OCI-LY3 (cell line): ENCODE data around the gene SUN5.

Experiments used
- H2AFZ ChIP-seq: fragments of 200-600, 300-600 bp; shearing (Covaris generic); 2 replicates; pipeline ENCODE4 v1.6.0; 2014; ENCODE audit warnings: antibody characterized with exemption, low read depth, low read length
- H3K27ac ChIP-seq: fragments of 200-600, 300-600 bp; sonication (generic); 2 replicates; pipeline ENCODE4 v1.5.1; 2014; ENCODE audit warnings: mild to moderate bottlenecking, low read length, moderate library complexity, mixed read lengths
- H3K27me3 ChIP-seq: fragments of 200-600, 300-600 bp; sonication (generic); 2 replicates; pipeline ENCODE4 v1.6.1; 2014; ENCODE audit warnings: low read depth, low read length, mixed read lengths
- H3K36me3 ChIP-seq: fragments of 200-600, 300-600 bp; sonication (generic); replicated peaks from 2 replicates; pipeline ENCODE3; 2014; ENCODE audit warnings: low read depth, low read length, mixed read lengths
- H3K4me1 ChIP-seq: fragments of 300-600, 200-600 bp; sonication (generic); 2 replicates; pipeline ENCODE4 v1.6.1; 2014; ENCODE audit warnings: low read length, mixed read lengths
- H3K4me2 ChIP-seq: fragments of 200-600, 300-600 bp; sonication (generic); 2 replicates; pipeline ENCODE4 v1.6.1; 2014; ENCODE audit warnings: low read length, mixed read lengths
- H3K4me3 ChIP-seq: fragments of 300-600, 200-600 bp; sonication (generic); 2 replicates; pipeline ENCODE4 v1.5.1; 2014; ENCODE audit warnings: antibody characterized with exemption, mild to moderate bottlenecking, low read length, moderate library complexity
- H3K79me2 ChIP-seq: fragments of 300-600, 200-600 bp; shearing (Covaris generic); 2 replicates; pipeline ENCODE4 v1.6.1; 2014; ENCODE audit warnings: mild to moderate bottlenecking, low read length, mixed read lengths
- H3K9ac ChIP-seq: fragments of 300-600, 200-600 bp; shearing (Covaris generic); 2 replicates; pipeline ENCODE4 v1.6.0; 2014; ENCODE audit warnings: mild to moderate bottlenecking, low read length, moderate library complexity
- H3K9me3 ChIP-seq: fragments of 200-600, 300-600 bp; shearing (Covaris generic); 2 replicates; pipeline ENCODE4 v1.6.1; 2014; ENCODE audit warnings: low read length, mixed read lengths; ENCODE audit not compliant: insufficient read depth
- H4K20me1 ChIP-seq: fragments of 200-600, 300-600 bp; sonication (generic); 2 replicates; pipeline ENCODE4 v1.6.1; 2016; ENCODE audit warnings: low read length, mixed read lengths; ENCODE audit not compliant: insufficient read depth
- CTCF ChIP-seq: fragments of 200-600, 300-600 bp; sonication (generic); IDR thresholded peaks from 2 replicates; pipeline ENCODE4 v1.5.1; 2014; ENCODE audit warnings: antibody characterized with exemption, low read length, low read depth
- EZH2phosphoT487 ChIP-seq: fragments of 200-600 bp; shearing (Covaris generic); IDR thresholded peaks from 2 replicates; pipeline ENCODE4 v1.6.1; 2018; ENCODE audit warnings: antibody characterized with exemption, mixed run types, low read depth

The SUN5 gene

DNA sequence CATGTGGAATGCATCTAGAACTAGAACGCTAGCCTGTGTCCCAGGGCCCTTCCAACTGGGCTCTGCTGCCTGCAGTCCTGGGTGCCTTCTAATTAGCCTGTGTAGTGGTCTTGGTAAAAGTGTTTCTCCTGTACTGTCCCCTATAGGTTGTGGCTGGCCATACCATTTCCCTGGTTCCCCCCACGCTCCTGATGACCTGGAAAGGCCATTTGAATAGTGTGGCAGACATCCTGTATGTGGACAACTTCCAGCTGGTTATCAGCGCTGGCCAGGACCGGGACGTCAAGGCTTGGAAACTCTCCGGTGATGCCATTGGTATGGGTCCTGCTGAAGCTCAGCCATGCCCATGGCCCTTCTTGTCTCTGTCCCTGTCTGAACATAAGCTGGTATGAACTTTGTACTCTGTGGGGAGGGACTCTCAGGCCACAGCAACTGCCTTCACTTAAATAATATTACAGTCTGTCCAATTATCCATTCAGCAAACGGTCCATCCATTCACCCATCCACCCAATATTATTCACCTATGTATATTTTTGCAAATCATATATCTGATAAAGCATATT, 60.7 kb downstream of the SUN5 start:
- H3K4me2 ChIP-seq, result no peak overlapping the region
- H4K20me1 ChIP-seq, result no peaks in the 10 kb centered on the region
- TF ChIP-seq CTCF (no peak), EZH2phosphoT487 (no peak)
- no peak overlapping the region for H2AFZ ChIP-seq
- H3K4me1 ChIP-seq, result no peaks in the 10 kb centered on the region
- H3K27me3 ChIP-seq, result 0 out of 2 replicates have a peak, but pooled peaks cover 3% of the 10 kb centered on the region
- no peak overlapping the region for H3K9ac ChIP-seq
- H3K79me2 ChIP-seq, result no peaks in the 10 kb centered on the region
- no peak overlapping the region for H3K27ac ChIP-seq
- H3K4me3 ChIP-seq, result no peak overlapping the region
- H3K9me3 ChIP-seq, result no peaks in the 10 kb centered on the region
- H3K36me3 ChIP-seq, result no peaks in the 10 kb centered on the region

DNA sequence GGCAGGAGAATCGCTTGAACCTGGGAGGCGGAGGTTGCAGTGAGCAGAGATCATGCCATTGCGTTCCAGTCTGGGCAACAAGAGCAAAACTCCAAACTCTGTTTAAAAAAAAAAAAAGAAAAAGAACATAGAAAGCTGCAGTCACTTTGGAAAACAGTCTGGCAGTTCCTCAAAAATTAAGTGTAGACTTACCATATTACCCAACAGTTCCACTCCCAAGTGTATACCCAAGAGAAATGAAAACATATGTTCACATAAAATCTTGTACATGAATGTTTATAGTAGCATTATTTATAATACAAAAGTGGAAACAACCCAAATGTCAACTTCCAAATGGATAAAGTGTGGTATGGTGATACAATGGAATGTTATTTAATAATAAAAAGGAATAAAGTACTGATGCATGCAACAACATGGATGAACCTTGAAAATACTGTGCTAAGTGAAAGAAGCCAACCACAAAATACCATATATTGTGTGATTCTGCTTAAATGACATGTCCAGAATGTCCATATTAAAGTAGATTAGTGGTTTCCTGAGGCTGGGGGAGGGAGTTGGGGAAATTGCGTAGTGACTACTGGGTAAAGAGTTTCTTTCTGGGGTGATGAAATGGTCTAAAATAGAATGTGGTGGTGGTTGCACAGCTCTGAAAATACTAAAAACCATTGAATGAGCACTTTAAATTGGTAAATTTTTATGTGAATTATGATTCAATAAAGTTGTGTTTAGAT, 62.9 kb downstream of the SUN5 start:
- Histone ChIP-seq H3K4me2 (no peak overlapping the region), H2AFZ (no peak overlapping the region), H3K27me3 (0 out of 2 replicates have a peak, but pooled peaks cover 3% of the 10 kb centered on the region), H3K9ac (no peak overlapping the region), H3K9me3 (no peaks in the 10 kb centered on the region), H3K4me3 (no peak overlapping the region), H3K4me1 (no peaks in the 10 kb centered on the region), H3K36me3 (no peaks in the 10 kb centered on the region), H3K27ac (no peak overlapping the region), H4K20me1 (no peaks in the 10 kb centered on the region), H3K79me2 (no peaks in the 10 kb centered on the region)
- TF ChIP-seq CTCF (no peak), EZH2phosphoT487 (no peak)

GRCh38 chr20:32934580-32934979, 69.7 kb downstream of the SUN5 start:
- Histone ChIP-seq H2AFZ (no peak overlapping the region), H3K4me1 (no peaks in the 10 kb centered on the region), H3K4me3 (no peak overlapping the region), H3K79me2 (no peaks in the 10 kb centered on the region), H3K27ac (no peak overlapping the region), H3K4me2 (no peak overlapping the region), H3K27me3 (no peaks in the 10 kb centered on the region), H3K9me3 (no peaks in the 10 kb centered on the region), H3K36me3 (no peaks in the 10 kb centered on the region), H4K20me1 (no peaks in the 10 kb centered on the region), H3K9ac (no peak overlapping the region)
- no peak for TF ChIP-seq EZH2phosphoT487
